GM18870 (cell line): ENCODE measurements around the gene RNLS.

Source experiments
- ATAC-seq: cut with Tn5 transposase; IDR thresholded peaks from one replicate; pipeline ENCODE4 v1.9.1; 2021; ENCODE audit warnings: moderate library complexity; ENCODE audit not compliant: unreplicated experiment

Gene RNLS

GRCh38 chr10:88582806-88583583, at the start of gene RNLS:
Gene RNLS (minus strand): TSS chr10:88583318.
- peak; percentile 53 for ATAC-seq

DNA sequence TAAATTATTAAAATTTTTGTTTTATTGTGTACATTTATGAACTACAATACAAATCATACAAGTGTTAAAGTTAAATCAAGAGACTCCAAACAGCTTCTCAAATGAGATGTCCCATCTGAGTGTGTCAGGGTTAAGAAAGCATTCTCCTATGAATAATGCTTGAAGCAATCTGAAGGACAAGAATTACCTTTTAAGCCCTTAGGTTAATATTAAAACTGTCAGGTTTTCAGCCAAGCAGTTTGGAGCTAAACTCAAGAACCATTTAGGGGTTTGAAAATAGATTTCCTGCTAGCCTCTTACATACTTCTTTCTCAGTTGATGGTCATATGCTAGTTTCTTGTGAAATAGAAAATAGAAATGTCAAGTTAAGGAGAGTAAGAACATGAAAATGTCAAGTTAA, 41.7 kb upstream of the RNLS start:
- ATAC-seq = no peak

- no peak for ATAC-seq
Measured at GRCh38 chr10:88623835-88624234, 40.7 kb upstream of the RNLS start.

- no peak for ATAC-seq
Measured at GRCh38 chr10:88620441-88620840, 37.3 kb upstream of the RNLS start.

- ATAC-seq = no peak
Measured at GRCh38 chr10:88618496-88618895, 35.4 kb upstream of the RNLS start.

- ATAC-seq = no peak
Measured at GRCh38 chr10:88617772-88618300, 34.7 kb upstream of the RNLS start.

DNA sequence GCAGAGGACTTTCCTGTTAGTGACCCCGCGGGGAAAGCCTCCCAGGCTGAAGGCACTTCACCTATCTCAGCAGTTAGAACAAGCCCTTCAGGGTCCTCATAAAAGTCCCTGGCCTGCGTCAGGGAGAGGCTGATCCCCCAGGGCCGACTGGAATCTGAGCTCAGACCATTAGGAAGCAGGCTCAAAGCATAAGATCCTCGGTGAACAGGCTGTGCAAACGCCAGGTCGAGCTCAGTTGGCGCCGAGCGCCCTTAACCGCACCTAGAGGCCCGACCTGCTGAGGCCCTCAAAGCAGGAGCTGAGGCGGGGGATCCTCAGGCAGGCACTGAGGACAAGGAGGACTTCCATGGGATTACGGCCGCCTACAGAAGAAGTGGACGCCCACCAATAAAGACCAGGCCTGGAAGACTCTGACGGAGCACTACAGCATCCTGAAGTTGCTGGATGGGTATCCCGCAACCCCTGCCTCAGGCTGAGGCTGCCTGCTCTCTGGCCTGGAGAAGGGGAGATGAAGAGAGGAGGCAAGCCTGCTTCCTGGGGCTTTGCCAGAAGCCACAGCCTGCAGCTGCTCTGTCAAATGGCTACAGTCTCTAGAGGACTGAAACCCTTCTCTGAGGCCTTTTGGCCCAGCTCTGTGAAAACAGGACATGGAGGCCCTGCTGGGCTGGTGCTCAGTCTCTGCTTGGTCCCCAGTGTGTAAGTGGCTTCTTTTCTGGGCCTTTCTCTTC, 33.3 kb upstream of the RNLS start:
- no peak for ATAC-seq

GRCh38 chr10:88608780-88609179, 25.7 kb upstream of the RNLS start:
- no peak for ATAC-seq

GRCh38 chr10:88608052-88608732, 25.1 kb upstream of the RNLS start:
- ATAC-seq = no peak

DNA sequence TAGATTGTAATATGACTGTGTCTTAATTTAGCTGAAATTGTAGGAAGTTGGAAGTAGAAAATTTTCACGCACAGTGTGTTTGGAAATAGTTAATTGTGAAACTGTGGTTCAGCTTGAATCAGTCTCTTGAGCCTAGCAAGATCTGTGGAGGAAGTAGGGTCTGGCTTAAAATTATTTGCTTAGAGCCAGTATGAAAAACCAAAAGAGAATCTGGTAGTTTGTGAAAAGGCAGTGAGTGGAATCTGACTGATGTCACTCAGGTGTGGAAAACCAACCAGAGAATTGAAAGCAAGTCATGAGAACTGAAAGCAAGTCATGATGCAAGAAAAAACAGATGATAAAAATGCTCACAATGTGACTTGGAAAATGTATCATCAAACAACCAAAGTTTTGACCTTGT, 14.9 kb upstream of the RNLS start:
- ATAC-seq = peak; percentile 64

DNA sequence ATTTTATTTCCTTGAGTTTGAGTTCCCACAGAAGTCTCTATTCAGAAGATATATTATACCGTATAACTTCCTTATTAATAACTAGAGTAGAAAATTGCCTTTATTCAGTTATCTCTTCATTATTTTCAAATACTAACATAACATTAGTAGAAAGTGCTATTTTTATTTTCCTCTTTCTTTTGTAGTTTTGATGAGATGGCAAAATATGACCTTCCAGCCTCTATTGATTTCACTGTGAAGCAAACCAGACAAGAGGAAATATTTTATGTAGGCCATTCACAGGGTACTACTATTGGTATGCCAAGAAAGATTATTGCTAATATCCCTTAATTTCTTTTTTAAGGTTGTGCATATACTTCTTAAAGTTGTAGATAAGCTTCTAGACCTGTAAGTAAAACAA, 11.4 kb upstream of the RNLS start:
- no peak for ATAC-seq

DNA sequence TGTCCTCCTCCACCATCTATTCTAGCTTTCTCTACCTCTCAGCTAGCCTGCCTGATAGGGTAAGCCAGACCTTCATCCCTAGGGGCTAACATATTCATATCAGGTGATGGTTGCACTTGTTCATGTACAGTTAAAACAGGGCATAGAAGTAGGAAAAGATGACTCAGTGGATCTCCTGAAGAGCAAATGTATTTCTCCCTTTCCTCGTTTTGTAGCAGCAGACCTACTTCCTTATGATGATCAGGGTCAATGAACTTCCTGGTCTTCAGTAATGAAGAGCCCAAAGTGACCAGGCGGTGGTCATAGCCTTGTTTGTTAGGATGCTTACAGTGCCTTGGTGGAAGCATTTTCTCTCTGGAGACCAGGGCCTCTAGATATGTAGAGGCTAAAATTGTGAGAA, 9.8 kb upstream of the RNLS start:
- ATAC-seq = no peak

DNA sequence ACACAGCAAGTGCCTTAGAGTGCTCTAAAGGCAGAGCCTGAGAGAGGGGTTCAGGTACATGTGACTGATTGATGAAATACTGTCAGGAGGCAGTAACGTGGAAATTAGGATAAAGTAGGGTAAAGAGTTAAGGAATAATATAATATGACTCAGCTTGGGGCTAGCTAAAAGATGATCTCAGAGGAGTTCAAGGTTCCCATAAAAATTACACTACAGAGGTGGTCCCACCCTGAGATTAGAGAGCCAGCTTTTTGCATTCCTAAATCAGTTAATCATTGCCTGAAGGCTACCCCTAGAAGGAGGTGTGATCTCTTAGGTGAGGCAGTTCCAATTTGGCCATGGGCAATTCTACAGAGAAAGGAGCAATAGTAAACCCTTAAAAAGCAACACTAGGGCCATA, 9.3 kb upstream of the RNLS start:
- ATAC-seq = no peak

- no peak for ATAC-seq
Measured at GRCh38 chr10:88586462-88586861, 3.3 kb upstream of the RNLS start, which contains the start of gene LIPJ. Gene LIPJ (plus strand): TSS chr10:88586762. CDS start chr10:88590688, 3,926 bp downstream.

DNA sequence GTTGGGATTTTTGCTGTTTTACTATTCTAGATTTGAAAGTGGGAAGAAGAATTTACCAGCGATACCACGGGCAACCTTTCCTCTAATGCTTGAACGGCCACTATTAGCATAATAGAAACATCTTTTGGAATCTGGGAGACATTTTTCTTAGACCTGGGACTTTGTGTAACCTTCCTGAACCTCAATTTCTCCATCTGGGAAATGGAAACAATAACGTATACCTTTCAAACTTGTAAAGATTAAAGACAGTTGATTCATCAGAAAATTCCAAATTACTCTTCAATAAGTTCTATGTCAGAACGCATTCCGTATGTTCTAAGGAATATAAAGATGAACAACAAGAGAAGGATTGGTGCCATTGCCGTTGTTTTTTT, 453 bp upstream of the RNLS start:
- no peak for ATAC-seq

DNA sequence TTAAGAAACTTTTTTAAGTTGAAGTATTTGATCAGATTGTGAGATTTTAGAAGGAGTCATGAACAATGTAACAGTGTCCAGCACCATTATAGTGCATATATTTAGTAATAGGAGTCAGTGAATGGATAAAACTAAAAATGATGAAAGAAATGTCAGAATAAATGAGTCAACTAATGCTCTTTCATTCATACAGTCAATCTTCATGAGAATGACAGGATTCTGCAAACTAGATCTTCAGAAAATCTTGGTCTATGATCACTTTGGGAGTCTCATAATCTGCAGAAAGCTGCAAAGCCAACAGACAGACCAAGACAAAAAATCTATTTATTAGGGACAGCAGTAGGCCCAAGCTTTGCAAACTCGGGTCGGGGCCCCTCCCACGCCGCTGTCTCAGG, 710 bp downstream of the RNLS start:
- ATAC-seq = no peak

DNA sequence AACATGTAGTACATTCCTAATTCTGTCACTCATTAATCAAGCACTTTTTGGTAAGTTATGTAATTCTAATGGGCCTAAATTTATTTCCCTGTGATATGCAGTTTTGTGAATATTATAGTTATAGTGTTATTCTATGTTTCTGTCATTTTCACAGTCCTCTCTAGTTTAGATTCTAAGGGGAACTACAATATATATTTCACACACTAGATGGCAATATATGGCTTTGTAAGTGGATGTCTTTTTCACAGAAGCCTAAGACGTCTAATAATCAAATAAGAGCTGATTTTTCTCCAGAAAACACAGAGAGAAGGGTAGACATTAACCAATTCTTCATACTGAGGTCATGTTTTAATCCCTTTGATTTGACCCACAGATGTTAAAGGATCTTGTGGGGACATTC, 18.0 kb downstream of the RNLS start:
- no peak for ATAC-seq

DNA sequence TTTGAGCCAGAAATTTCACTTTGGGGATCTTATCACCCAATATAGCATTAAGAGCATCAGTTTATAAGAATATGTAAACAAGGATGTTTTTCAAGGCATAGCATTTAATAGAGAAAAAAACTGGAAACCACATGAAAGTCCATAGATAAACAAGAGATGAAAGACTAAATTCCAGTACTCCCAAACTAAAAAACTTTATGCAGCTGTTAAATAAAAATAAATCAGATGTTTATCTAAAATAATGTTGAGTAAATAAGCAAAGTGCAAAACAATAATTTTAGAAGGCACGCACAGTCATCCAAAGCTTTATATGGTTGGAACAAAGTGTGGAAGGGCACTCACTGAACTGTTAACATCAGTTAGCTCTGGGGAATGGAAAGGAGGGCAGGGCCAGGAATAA, 21.0 kb downstream of the RNLS start:
- ATAC-seq = no peak

- ATAC-seq = no peak
Measured at GRCh38 chr10:88557658-88558057, 25.5 kb downstream of the RNLS start.

DNA sequence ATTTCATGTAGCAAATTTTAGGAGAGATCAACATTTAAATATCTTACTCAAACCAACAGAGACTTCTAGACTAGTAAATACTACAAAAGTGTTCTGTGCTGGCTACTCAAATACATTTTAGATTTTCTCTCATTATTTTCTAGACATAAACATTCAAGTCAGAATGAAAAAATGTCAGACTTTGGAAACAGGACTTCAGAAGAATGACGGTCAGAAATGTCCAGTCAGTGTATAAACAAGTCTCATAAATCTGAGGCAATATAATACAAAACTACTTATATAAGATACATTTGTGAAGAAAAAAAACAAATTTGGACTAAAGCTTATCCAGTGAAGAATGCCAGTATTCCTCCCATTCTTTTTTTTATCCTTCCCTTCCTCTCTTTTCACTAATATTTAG, 25.9 kb downstream of the RNLS start:
- ATAC-seq = no peak

- ATAC-seq = no peak
Measured at GRCh38 chr10:88555190-88555908, 27.8 kb downstream of the RNLS start.
